ENCODE results near the gene CDH23. TPM values are rescaled to one million over a fixed set of nuclear protein-coding genes. Genes with fewer than 3 reads are reported as not detected.

CDH23 gene
- polyA plus RNA-seq, 3 donors, result 2.0 to 21.1 (median 15.5) TPM

DNA sequence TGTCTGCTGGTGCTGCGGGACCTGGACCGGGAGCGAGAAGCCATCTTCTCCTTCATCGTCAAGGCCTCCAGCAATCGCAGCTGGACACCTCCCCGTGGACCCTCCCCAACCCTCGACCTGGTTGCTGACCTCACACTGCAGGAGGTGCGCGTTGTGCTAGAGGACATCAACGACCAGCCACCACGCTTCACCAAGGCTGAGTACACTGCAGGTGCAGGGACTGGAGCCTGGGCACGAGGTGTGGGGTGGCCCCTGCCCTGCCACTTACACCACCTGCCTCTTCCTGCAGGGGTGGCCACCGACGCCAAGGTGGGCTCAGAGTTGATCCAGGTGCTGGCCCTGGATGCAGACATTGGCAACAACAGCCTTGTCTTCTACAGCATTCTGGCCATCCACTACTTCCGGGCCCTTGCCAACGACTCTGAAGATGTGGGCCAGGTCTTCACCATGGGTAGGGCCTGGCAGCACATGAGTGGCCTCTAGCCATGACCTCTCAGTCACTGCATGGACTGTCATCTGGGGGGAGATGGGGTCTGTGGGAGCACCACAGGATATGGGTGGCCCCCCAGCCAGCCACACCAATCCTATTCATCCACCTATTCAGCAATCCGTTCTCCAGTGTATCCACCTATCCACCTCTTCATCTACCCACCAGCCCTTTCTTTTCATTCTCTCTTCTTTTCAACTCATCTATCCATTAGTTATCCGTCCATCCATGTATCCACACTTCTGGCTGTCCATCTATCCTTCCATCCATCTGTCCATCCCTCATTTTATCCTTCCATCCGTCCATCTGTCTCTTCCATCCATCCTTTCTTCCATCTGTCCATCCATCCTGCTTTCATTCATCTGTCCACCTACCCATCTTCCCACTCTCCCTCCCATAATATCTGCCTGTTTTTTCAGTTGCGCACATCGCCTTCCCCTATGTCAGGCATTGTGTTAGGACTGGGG lies 411.1 kb downstream of the CDH23 start:
- H3K27ac ChIP-seq (ENCODE audit: low read depth, low read length), result no peak overlapping the region
- WGBS, 3 donors, result 86 to 94% (median 93%) methylated on average over 21 of the region's 21 CpGs

DNA sequence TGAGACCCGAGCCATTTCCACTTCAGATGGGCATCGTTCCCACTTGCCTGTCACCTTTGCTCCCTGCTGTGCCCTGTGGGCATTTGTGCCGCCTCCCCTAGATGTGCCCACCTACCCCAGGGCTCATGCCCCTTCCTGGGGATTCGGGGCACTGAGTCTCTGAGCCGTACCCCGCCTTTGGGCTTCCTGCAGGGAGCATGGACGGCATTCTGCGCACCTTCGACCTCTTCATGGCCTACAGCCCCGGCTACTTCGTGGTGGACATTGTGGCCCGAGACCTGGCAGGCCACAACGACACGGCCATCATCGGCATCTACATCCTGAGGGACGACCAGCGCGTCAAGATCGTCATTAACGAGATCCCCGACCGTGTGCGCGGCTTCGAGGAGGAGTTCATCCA lies 412.9 kb downstream of the CDH23 start:
- WGBS, 3 donors, result 90 to 94% (median 92%) methylated on average over 25 of the region's 25 CpGs
- no peak overlapping the region for H3K27ac ChIP-seq (ENCODE audit: low read depth, low read length)

DNA sequence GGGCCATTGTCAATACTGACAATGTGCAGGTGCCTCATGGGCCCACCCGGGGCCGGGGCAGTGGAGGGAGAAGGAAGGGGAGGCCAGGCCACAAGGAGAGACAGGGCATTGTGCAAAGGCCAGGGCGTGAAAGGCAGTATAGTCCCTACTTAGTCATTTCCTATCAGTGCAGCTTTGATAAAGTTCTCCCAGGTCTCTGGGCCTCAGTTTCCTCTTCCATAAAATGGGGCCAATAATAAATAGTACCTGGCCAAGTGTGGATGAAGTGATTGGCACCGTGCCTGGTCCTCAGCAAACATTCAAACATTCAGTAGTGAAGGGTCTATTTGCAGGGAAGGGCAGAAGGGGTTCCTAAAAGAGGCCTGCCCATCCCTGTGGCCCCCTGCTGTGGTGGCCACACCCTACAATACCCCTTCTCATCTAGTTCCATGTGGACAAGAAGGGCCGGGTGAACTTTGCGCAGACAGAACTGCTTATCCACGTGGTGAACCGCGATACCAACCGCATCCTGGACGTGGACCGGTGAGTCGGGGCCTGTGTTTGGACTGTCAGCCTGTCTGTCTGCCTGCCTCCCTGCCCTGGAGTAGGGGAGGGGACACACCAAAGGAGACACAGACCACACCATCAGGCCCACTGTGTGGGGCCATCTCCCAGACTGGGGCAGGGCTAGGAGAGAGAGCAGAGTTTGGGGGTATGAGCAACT lies 413.5 kb downstream of the CDH23 start:
- WGBS, 3 donors, result 77 to 87% (median 79%) methylated on average over 13 of the region's 13 CpGs
- H3K27ac ChIP-seq (ENCODE audit: low read depth, low read length), result no peak overlapping the region

DNA sequence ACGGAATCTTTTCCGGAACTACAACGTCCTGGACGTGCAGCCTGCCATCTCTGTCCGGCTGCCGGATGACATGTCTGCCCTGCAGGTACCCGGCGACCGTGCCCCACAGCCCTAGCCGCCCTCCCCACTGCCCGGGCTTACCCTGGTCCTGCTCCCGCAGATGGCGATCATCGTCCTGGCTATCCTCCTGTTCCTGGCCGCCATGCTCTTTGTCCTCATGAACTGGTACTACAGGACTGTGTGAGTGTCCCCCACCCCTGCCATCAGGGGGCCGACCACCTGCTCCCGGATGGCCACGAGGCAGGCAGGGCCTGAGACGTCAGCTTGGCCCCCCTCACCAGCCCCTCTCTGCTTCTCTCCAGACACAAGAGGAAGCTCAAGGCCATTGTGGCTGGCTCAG lies 414.6 kb downstream of the CDH23 start:
- H3K27ac ChIP-seq (ENCODE audit: low read depth, low read length), result no peak overlapping the region
- WGBS, 3 donors, result 80 to 84% (median 83%) methylated on average over 19 of the region's 19 CpGs

DNA sequence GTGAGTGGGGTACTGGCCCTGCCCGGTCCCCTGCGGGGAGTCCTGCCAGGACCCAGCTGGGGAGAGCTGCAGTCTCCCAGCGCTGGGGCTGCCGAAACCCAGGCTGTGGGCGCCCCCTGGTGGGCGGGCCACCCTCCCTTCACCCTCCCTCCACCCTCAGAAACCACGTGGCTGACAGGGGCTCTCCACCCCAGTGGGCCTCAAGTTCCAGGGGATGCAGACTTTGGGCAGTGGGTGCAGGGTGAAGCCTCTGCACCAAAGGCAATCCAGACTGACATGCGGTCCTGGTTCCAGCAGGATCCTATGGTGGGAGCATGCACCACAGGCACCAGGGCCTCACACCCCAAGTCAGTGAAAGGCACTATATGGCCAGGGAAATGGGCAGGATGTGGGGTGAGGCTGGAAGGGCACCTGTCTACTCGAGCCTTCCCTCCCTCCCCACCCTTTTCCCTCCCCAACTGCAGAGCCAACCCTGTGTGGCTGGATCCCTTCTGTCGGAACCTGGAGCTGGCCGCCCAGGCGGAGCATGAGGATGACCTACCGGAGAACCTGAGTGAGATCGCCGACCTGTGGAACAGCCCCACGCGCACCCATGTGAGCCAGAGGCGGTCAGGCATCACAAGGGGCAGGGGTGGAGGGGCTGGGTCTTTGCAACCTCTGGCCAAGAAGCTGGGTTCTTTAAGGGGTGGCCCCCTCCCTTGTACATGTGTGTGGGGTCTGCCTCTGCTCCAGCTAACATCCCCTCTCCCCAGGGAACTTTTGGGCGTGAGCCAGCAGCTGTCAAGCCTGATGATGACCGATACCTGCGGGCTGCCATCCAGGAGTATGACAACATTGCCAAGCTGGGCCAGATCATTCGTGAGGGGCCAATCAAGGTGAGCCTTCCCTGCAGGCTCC lies 415.5 kb downstream of the CDH23 start:
- 31 to 48% (median 44%) methylated on average over 21 to 22 of the region's 22 CpGs for WGBS, 3 donors
- no peak overlapping the region for H3K27ac ChIP-seq (ENCODE audit: low read depth, low read length)

DNA sequence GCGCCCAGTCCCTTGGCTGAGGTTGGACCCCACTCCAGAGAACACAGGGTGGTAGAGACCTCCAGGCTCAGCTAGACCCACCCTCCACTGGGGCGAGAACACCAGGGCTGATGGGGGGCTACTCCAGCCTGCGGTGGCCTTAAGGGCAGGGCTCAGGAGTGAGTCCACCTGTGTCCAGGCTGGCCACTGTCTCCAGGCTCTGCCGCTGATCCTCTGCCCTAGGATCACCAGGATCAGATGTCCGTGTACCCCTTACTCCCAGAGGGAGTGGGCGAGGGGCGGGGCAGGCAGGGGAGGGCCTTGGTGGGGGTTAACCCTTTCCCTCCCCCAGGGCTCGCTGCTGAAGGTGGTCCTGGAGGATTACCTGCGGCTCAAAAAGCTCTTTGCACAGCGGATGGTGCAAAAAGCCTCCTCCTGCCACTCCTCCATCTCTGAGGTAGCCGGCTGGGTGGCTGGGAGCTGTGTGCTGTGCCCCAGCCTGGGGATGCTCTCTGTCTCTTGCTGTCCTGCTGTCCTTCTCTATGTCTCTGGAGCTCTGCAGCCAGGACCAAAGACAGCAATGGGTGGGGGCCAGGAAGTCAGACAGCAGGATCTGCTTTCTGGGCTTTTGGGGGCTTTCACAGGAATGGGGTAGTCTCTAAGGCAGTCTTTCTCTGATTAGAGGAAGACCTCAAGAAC lies 416.3 kb downstream of the CDH23 start:
- WGBS, 3 donors, result 47 to 69% (median 62%) methylated on average over 10 to 11 of the region's 11 CpGs
- no peak overlapping the region for H3K27ac ChIP-seq (ENCODE audit: low read depth, low read length)

DNA sequence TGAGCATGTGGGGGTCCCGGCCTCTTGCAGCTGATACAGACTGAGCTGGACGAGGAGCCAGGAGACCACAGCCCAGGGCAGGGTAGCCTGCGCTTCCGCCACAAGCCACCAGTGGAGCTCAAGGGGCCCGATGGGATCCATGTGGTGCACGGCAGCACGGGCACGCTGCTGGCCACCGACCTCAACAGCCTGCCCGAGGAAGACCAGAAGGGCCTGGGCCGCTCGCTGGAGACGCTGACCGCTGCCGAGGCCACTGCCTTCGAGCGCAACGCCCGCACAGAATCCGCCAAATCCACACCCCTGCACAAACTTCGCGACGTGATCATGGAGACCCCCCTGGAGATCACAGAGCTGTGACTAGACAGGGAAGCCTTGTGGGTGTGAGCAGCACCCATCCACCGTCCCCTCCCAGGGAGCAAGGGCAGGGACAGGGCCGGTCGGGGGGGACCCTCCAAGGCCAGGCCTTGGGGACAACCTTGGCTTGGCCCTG lies 418.2 kb downstream of the CDH23 start:
- H3K27ac ChIP-seq (ENCODE audit: low read depth, low read length), result no peak overlapping the region
- 87 to 94% (median 92%) methylated on average over 26 of the region's 26 CpGs for WGBS, 3 donors

DNA sequence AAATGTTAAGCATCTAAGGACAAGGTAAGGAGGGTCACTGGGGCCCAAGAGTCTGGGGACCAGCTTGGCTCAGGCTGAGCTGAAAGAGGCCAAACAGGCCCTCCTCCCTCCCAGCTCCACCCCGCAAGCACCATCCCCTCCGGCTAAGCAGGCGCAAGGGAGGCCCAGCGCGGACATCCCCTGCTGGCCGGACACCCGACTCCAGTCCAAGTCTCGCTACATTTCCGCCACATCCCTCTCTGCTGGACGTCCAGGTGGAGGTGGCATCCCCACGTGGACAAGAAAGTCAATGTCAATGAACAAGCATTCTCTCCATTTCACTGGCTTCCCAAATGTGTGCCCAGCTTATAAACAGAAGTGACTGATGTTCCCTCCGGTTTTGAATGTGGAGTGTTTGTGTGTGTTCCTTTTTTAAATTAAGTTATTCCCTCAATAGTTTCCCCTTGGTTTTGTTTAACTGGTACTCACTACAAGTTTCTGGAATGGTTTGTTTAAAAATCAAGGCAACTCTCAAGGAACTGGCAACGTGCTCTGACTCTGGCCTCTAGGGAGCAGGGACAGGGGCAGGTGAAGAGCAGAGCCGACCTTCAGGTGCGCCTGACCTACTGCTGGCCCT lies 418.9 kb downstream of the CDH23 start:
- H3K27ac ChIP-seq (ENCODE audit: low read depth, low read length), result no peak overlapping the region
- 79 to 87% (median 82%) methylated on average over 15 of the region's 15 CpGs for WGBS, 3 donors

DNA sequence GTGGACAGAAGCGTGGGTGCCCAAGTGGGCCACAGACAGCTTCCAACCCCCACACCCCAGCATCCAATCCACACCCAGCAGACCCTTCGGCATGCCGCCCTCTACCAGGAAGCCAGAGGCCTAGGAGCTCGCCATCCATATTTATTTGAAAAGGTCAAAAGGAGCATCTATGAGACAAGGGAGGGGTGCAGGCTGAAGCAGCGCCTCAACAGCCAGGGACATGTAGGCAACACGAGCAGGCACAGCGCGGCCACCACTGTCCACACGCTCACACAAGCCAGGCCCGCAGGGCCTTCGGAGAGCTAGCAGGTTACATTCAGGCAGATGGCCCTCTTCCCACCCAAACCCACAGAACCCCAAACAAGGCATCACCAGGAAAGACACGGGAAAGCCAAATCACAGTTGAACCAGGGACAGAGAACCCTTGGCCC lies 419.7 kb downstream of the CDH23 start:
- H3K27ac ChIP-seq (ENCODE audit: low read depth, low read length), result no peak overlapping the region
- 84 to 89% (median 85%) methylated on average over 12 of the region's 12 CpGs for WGBS, 3 donors

DNA sequence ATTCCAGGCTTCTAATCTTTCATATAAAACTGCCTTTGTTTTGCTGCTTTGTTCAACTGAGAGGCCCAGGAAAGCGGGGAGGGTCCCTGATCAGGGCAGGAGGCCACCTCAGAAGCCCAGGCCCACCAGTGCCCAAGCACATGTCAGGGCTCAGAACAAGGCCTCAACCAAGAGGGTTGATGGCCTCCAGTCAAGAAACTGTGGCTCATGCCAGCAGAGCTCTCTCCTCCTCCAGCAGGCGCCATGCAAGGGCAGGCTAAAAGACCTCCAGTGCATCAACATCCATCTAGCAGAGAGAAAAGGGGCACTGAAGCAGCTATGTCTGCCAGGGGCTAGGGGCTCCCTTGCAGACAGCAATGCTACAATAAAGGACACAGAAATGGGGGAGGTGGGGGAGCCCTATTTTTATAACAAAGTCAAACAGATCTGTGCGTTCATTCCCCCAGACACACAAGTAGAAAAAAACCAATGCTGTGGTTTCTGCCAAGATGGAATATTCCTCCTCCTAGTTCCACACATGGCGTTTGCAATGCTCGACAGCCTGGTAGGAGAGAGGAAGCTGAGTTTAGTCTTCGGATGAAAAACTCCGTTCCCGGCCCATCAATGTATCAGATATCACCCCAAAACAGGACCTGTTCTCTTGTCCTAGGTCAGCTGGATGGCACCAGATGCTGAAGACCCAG lies 420.4 kb downstream of the CDH23 start:
- H3K27ac ChIP-seq (ENCODE audit: low read depth, low read length), result no peak overlapping the region
- 61 to 82% (median 69%) methylated on average over 8 of the region's 8 CpGs for WGBS, 3 donors

DNA sequence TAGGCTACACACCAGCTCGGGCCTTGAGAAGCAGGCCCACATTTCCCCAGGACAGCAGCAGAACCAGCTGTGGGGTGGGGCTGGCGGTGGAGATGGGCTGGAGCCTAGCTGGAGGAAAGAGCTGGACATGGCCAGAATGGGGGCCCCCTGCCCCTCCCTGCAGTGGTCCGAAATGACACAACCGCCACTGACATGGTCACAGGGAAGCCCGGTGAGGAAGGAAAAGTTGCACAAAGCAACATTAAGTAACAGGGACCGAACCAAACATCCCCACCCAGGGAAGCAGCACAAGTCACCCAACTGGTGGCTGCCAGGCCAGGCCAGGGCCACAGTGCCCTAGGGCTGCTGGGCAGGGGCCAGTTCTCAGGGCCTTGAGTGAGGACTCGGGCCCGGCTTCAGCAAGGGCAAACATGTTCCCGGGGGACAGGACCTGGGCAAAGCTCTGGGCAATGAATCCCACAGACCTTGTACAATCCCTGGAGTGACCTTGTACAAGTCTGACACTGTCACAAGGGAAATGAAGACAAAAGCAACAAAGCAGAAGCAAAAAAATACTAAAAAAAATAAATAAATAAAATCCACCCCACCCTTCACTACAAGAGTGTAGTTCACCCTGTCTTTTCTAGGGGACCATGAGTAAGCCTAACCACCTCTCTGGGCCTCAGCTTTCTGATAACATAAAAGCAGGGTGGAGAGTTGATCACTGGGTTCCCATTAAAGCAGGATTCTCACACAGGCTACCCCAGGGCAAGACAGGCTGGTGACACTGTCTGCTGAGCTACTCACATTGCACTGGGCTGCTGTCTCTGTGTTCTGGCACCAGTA lies 421.3 kb downstream of the CDH23 start:
- WGBS, 3 donors, result 29 to 63% (median 30%) methylated on average over 9 of the region's 9 CpGs
- no peak overlapping the region for H3K27ac ChIP-seq (ENCODE audit: low read depth, low read length)

DNA sequence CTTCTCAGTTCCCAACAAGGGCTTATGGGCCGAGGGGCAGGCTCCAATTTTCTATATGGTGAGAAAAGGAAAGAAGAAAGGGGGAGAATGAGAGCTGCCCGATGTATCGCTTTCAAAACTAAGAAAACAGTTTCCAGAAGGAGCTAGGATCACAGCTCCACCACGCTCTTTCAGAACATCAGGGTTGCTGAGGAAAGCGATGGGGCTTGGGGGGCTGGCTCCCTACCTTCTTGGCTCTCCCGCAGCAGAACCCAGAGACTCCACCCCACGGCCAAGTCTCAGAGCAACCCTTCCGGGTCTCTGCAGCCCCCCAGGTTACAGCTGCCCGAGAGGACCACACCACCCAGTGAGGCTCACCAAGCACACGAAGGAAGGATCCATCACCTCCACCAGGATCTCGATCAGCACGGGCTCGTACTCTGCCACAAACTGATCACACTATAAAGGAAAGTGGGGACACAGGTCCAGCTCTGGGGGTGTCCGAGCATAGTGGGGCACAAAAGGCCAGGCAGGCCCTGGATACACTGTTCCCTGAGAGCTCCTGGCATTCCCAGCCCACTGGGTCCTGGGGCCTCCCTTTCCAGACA lies 422.0 kb downstream of the CDH23 start:
- no peak overlapping the region for H3K27ac ChIP-seq (ENCODE audit: low read depth, low read length)
- WGBS, 3 donors, result 90 to 92% (median 90%) methylated on average over 14 of the region's 14 CpGs

DNA sequence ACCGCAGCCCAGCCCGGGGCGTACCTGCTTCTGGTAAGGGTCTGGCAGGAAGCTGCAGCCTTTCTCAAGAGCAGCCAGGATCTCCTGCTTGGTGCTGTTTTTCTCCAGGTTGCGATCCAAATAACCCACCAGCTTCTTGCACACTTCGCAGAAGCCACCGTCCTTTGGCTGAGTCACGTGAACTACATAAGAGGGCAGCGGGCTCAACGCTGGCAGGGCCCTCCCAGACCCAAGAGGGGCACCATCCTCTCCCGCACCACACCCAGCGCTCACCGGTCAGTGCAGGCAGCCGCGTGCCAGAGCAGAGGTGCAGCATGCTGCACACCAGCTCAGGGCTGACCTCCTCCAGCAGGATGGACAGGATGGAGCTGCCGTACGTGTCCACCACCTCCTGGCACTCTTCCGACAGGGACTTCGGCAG lies 422.7 kb downstream of the CDH23 start:
- 91 to 96% (median 94%) methylated on average over 18 of the region's 18 CpGs for WGBS, 3 donors
- no peak overlapping the region for H3K27ac ChIP-seq (ENCODE audit: low read depth, low read length)

DNA sequence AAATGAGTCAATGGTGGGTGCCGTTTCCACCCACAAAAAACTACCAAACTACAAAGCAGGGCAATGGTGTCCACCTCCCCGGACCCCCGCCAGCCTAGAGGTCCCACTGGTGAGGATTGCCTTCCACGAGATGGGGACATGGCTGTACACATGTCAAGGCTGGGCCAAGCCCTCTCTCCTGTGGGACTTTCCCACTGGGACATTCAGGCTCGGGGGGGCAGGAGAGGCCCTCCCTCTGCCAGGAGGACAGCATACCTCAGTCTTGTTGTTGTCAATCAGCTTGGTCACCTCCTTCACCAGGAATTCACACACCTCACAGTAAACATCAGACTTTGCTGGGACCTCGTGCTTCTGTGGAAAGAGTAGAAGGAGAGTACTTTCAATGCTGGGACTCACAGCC lies 423.3 kb downstream of the CDH23 start:
- WGBS, 3 donors, result 74 to 93% (median 86%) methylated on average over 6 of the region's 6 CpGs
- H3K27ac ChIP-seq (ENCODE audit: low read depth, low read length), result no peak overlapping the region

DNA sequence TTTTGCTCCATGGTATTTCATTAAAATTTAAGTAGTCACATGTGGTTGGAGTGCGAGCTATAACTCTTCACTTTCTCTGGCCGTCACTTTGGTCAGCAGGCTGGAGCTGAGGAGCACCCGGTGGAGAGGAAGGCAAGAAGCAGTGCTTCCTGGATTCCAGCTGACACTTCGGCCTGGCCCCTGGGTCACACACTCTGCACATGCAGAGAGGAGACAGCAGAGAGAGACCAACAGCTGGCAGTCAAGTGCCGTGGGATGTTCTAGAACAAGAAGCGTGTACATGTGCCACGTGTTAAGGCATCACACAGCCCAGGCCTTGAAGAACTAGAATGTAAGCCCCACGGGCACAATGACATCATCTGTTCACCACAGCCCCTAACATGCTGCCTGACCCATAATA lies 424.2 kb downstream of the CDH23 start:
- H3K27ac ChIP-seq (ENCODE audit: low read depth, low read length), result no peak overlapping the region
- WGBS, 3 donors, result 84 to 89% (median 87%) methylated on average over 8 of the region's 8 CpGs
